Neural cell (in vitro differentiated cells): ENCODE results near the gene TNFAIP1.

ENCODE experiments used
- CTCF ChIP-seq: fragments of 450-650 bp; IDR thresholded peaks from 2 replicates; pipeline ENCODE4 v1.5.1; 2014; ENCODE audit warnings: antibody characterized with exemption, mild to moderate bottlenecking, moderate library complexity; ENCODE audit not compliant: poor library complexity, severe bottlenecking
- EP300 ChIP-seq: fragments of 450-650 bp; conservative IDR thresholded peaks from 2 replicates; pipeline ENCODE4 v1.6.1; 2014; ENCODE audit warnings: antibody characterized with exemption, mild to moderate bottlenecking, moderate library complexity; ENCODE audit not compliant: poor library complexity, severe bottlenecking
- SMC3 ChIP-seq: fragments of 450-650 bp; conservative IDR thresholded peaks from 2 replicates; pipeline ENCODE4 v1.6.1; 2014; ENCODE audit warnings: antibody characterized with exemption, mild to moderate bottlenecking, moderate library complexity; ENCODE audit not compliant: poor library complexity

GRCh38 chr17:28385406-28385805 is 49.8 kb downstream of the TNFAIP1 start:
- TF ChIP-seq CTCF: no peak
- no peak for TF ChIP-seq EP300
- no peak for TF ChIP-seq SMC3
